GM03348 (cell line): Measurements from ENCODE around the gene PBX1.

Experiments
- DNase-seq: peaks from one replicate; pipeline ENCODE4 v3.0.0; 2012; ENCODE audit warnings: low spot score

Gene PBX1

GRCh38 chr1:164876398-164877116 is 317.6 kb downstream of the PBX1 start:
- no peak for DNase-seq

GRCh38 chr1:164880199-164880598 is 321.2 kb downstream of the PBX1 start:
- DNase-seq, result no peak

- DNase-seq, result no peak
Observed at GRCh38 chr1:164880644-164881043, 321.7 kb downstream of the PBX1 start.

DNA sequence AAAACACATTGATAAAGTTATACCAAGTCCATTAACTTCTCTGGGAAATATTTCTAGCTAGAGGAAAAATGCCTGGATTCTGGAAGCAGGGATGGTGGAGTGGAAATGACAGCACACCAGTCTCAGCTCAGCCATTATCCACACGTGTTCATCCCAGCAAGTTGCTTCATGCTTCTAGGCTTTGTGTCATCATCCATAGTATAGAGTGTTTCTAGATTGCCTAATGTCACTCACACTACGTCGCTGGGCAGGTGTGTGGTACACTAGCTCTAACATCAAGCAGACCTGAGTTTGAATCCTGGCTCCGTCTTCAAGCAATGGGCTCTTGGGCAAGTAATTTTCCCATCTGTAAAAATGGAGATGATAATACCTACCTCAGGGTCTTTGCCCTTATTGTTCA is 326.3 kb downstream of the PBX1 start:
- no peak for DNase-seq

DNA sequence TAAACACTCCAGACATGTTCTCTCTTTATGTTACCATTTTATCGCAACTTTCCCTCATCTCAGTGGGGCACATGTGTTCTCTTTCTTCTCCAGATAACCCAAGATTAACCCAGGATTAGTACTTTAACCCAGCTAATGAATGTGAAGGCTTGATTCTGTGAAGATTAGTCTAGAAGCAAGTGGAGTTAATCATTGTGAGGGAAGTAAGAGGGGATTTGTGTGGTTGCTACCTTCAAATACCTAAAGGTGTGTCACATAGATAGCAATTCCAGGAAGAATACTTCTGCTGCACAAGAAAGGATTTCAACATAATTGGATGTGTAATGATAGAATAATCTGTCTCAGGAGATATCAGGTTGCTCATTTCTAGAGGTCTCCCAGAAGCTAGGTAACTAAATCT is 327.1 kb downstream of the PBX1 start:
- DNase-seq, result no peak

GRCh38 chr1:164891615-164892014 is 332.6 kb downstream of the PBX1 start:
- DNase-seq, result no peak

- DNase-seq, result no peak
Observed at GRCh38 chr1:164895026-164895912, 336.3 kb downstream of the PBX1 start.

- no peak for DNase-seq
Observed at GRCh38 chr1:164901031-164901430, 342.0 kb downstream of the PBX1 start.
